Neural cell (in vitro differentiated cells): ENCODE measurements around the gene TMEM101. TPM values are rescaled to one million over a fixed set of nuclear protein-coding genes. Genes with fewer than 3 reads are reported as not detected.

Experiments
- H2AFZ ChIP-seq: fragments of 200-600, 300-800 bp; sonication (generic), shearing (Covaris generic); 2 replicates; pipeline ENCODE4 v1.6.0; 2014; ENCODE audit warnings: low read depth, mild to moderate bottlenecking, antibody characterized with exemption, low read length, moderate library complexity
- H3F3A ChIP-seq: fragments of 200-600 bp; shearing (Covaris generic); 2 replicates; pipeline ENCODE4 v1.6.1; 2016; ENCODE audit warnings: mild to moderate bottlenecking, moderate library complexity, mixed read lengths, antibody characterized with exemption, low read length; ENCODE audit not compliant: insufficient read depth, poor library complexity, severe bottlenecking
- H3K27ac ChIP-seq: fragments of 200-600, 300-800 bp; sonication (generic), shearing (Covaris generic); 2 replicates; pipeline ENCODE4 v1.5.1; 2014; ENCODE audit warnings: mild to moderate bottlenecking, low read length, moderate library complexity
- H3K27me3 ChIP-seq: fragments of 300-800, 200-600 bp; sonication (generic), shearing (Covaris generic); 2 replicates; pipeline ENCODE4 v1.6.0; 2014; ENCODE audit warnings: mild to moderate bottlenecking, low read depth, low read length, moderate library complexity; ENCODE audit not compliant: insufficient read depth
- H3K36me3 ChIP-seq: fragments of 300-800, 200-600 bp; sonication (generic), shearing (Covaris generic); 2 replicates; pipeline ENCODE4 v1.5.1; 2014; ENCODE audit warnings: mild to moderate bottlenecking, antibody characterized with exemption, low read length, moderate library complexity; ENCODE audit not compliant: insufficient read depth
- H3K4me2 ChIP-seq: fragments of 300-800, 200-600 bp; sonication (generic), shearing (Covaris generic); 2 replicates; pipeline ENCODE4 v1.6.0; 2014; ENCODE audit warnings: mild to moderate bottlenecking, low read length
- H3K4me3 ChIP-seq: fragments of 300-800, 200-600 bp; sonication (generic), shearing (Covaris generic); 2 replicates; pipeline ENCODE4 v1.5.1; 2014; ENCODE audit warnings: mild to moderate bottlenecking, low read length, moderate library complexity
- H3K79me2 ChIP-seq: fragments of 200-600 bp; shearing (Covaris generic); replicated peaks from 2 replicates; pipeline ENCODE4 v1.6.0; 2014; ENCODE audit warnings: mild to moderate bottlenecking, low read length, moderate library complexity; ENCODE audit not compliant: insufficient read depth
- H3K9ac ChIP-seq: fragments of 300-800, 200-600 bp; sonication (generic), shearing (Covaris generic); 2 replicates; pipeline ENCODE4 v1.6.1; 2016; ENCODE audit warnings: mild to moderate bottlenecking, low read length, mixed read lengths
- H3K9me2 ChIP-seq: fragments of 200-600 bp; shearing (Covaris generic); 2 replicates; pipeline ENCODE4 v1.6.1; 2016; ENCODE audit warnings: mild to moderate bottlenecking, low read length, mixed read lengths; ENCODE audit not compliant: insufficient read depth
- H3K9me3 ChIP-seq: fragments of 200-600, 300-800 bp; sonication (generic), shearing (Covaris generic); 2 replicates; pipeline ENCODE4 v1.6.1; 2016; ENCODE audit warnings: mild to moderate bottlenecking, mixed run types, low read length, moderate library complexity, mixed read lengths
- H4K20me1 ChIP-seq: fragments of 200-600 bp; shearing (Covaris generic); 2 replicates; pipeline ENCODE4 v1.6.1; 2016; ENCODE audit warnings: mild to moderate bottlenecking, mixed run types; ENCODE audit not compliant: insufficient read depth
- CTCF ChIP-seq: fragments of 450-650 bp; IDR thresholded peaks from 2 replicates; pipeline ENCODE4 v1.5.1; 2014; ENCODE audit warnings: antibody characterized with exemption, mild to moderate bottlenecking, moderate library complexity; ENCODE audit not compliant: poor library complexity, severe bottlenecking
- EP300 ChIP-seq: fragments of 450-650 bp; conservative IDR thresholded peaks from 2 replicates; pipeline ENCODE4 v1.6.1; 2014; ENCODE audit warnings: antibody characterized with exemption, mild to moderate bottlenecking, moderate library complexity; ENCODE audit not compliant: poor library complexity, severe bottlenecking
- EZH2 ChIP-seq: fragments of 200-600, 300-800 bp; shearing (Covaris generic), sonication (generic); IDR thresholded peaks from 2 replicates; pipeline ENCODE4 v1.6.1; 2014; ENCODE audit warnings: antibody characterized with exemption, low read length, borderline replicate concordance, mild to moderate bottlenecking; ENCODE audit not compliant: insufficient read depth, poor library complexity, severe bottlenecking
- MXI1 ChIP-seq: fragments of 450-650 bp; conservative IDR thresholded peaks from 2 replicates; pipeline ENCODE4 v1.6.1; 2014; ENCODE audit warnings: antibody characterized with exemption, mild to moderate bottlenecking; ENCODE audit not compliant: poor library complexity, severe bottlenecking
- POLR2AphosphoS5 ChIP-seq: IDR thresholded peaks from 2 replicates; pipeline ENCODE4 v1.6.1; 2012
- RAD21 ChIP-seq: fragments of 450-650 bp; conservative IDR thresholded peaks from 2 replicates; pipeline ENCODE4 v1.6.1; 2014; ENCODE audit warnings: antibody characterized with exemption, mild to moderate bottlenecking, moderate library complexity
- REST ChIP-seq: IDR thresholded peaks from 2 replicates; pipeline ENCODE4 v1.6.1; 2012; ENCODE audit warnings: borderline replicate concordance
- SMC3 ChIP-seq: fragments of 450-650 bp; conservative IDR thresholded peaks from 2 replicates; pipeline ENCODE4 v1.6.1; 2014; ENCODE audit warnings: antibody characterized with exemption, mild to moderate bottlenecking, moderate library complexity; ENCODE audit not compliant: poor library complexity
- TAF1 ChIP-seq: IDR thresholded peaks from 2 replicates; pipeline ENCODE4 v1.6.1; 2012; ENCODE audit warnings: low read depth
- polyA plus RNA-seq: library from polyadenylated mRNA; depleted of rRNA; stranded (reverse); fragments of >200 nt; gene quantifications from 2 replicates; pipeline ENCODE4 v1.2.3, GENCODE V29; 2014

Gene TMEM101
- polyA plus RNA-seq, 1 donor from 2014 or later = 59.3 TPM

GRCh38 chr17:44059101-44059892 is 44.5 kb upstream of the TMEM101 start:
- Histone ChIP-seq H3K36me3 (no peaks in the 10 kb centered on the region), H3K79me2 (peaks cover 39% of the 10 kb centered on the region), H2AFZ (no peak overlapping the region), H3K27ac (no peak overlapping the region), H3K9ac (no peak overlapping the region), H3K9me2 (no peaks in the 10 kb centered on the region), H4K20me1 (no peaks in the 10 kb centered on the region), H3K4me3 (no peak overlapping the region), H3K27me3 (no peaks in the 10 kb centered on the region), H3K9me3 (no peaks in the 10 kb centered on the region), H3F3A (no peaks in the 10 kb centered on the region), H3K4me2 (no peak overlapping the region)
- TF ChIP-seq TAF1 (no peak), RAD21 (no peak), EP300 (no peak), POLR2AphosphoS5 (no peak), CTCF (no peak), EZH2 (no peak), MXI1 (no peak), REST (no peak), SMC3 (no peak)

GRCh38 chr17:44053125-44053872 is 38.5 kb upstream of the TMEM101 start:
- Histone ChIP-seq H3K4me2 (no peak overlapping the region), H3K27ac (no peak overlapping the region), H2AFZ (no peak overlapping the region), H3F3A (no peaks in the 10 kb centered on the region), H3K9me2 (no peaks in the 10 kb centered on the region), H4K20me1 (no peaks in the 10 kb centered on the region), H3K79me2 (no peaks in the 10 kb centered on the region), H3K27me3 (no peaks in the 10 kb centered on the region), H3K36me3 (no peaks in the 10 kb centered on the region), H3K9ac (no peak overlapping the region), H3K9me3 (no peaks in the 10 kb centered on the region), H3K4me3 (no peak overlapping the region)
- no peak for TF ChIP-seq POLR2AphosphoS5
- no peak for TF ChIP-seq EZH2
- TF ChIP-seq MXI1 = no peak
- TF ChIP-seq RAD21 = no peak
- no peak for TF ChIP-seq SMC3
- no peak for TF ChIP-seq TAF1
- TF ChIP-seq REST = no peak
- TF ChIP-seq CTCF = no peak
- no peak for TF ChIP-seq EP300
